GM19240 (cell line): ENCODE data around the gene KLF6.

ENCODE experiments used
- DNase-seq: peaks from one replicate; pipeline ENCODE4 v3.0.0; 2011; ENCODE audit warnings: low spot score; ENCODE audit not compliant: insufficient read length

Gene KLF6

GRCh38 chr10:3729397-3729976 is 55.5 kb downstream of the KLF6 start:
- no peak for DNase-seq

DNA sequence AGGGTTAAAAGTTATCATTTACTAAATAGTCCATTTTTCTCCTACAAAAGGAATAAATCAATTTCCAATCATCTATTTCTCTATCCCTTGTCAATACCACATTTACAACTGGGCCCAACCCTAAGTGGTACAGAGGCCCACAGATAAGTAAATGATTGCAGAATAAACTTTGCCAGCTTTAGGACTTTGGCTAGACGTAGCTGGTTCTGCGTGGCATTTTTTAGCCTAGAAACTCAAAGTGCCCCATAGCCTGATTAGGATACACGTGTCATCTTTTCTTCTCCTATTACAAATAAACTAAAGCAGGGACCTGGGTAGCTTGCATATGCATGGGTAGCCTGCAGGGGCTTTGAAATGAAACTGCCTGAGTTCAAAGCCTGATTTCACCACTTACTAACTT is 56.4 kb downstream of the KLF6 start:
- no peak for DNase-seq

- DNase-seq = no peak
Observed at GRCh38 chr10:3727268-3727667, 57.7 kb downstream of the KLF6 start.
